Activated CD4-positive, alpha-beta T cell treated with anti-CD3 and anti-CD28 coated beads for 24 hours (primary cell): ENCODE data around the gene TSPEAR.

Experiments
- DNase-seq, 2 donors: peaks; one replicate each; pipeline ENCODE4 v3.0.0-alpha.2; 2020; ENCODE audit warnings: low read depth in 2 of 2

The TSPEAR gene

GRCh38 chr21:44740742-44741141 lies 29.4 kb upstream of the TSPEAR start:
- DNase-seq: no peak

- DNase-seq: no peak
Observed at GRCh38 chr21:44739316-44739715, 27.9 kb upstream of the TSPEAR start.

GRCh38 chr21:44738621-44739020 lies 27.2 kb upstream of the TSPEAR start:
- DNase-seq: no peak

DNA sequence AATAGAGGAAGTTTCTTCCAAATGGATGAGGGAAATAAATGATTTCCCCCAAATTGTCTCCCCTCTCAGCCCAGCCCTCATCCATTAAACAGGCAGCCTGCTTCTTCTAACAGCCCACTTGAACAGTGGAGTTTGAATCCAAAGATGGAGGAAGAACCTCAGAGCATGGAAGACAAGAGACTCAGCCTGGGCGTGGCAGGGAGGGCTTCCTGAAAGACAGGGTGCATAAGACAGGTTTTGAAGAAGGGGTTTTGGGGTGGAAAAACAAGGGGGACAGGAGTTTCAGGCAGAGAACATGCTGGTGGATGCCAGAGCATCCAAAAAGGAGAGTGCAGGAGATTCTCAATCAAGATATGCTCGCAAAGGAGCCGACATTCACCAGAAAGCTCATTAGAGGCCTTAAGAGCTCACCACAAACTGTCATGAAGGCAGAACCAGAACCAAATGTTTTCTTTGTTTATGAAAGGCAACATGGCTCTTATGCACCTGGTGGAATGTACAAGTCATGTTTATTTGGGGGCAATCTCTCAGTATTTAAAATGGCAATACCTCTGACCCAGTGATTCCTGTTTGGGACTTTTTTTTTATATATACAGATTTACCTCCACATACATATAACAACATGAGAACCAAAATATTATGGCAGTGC lies 26.5 kb upstream of the TSPEAR start:
- no peak for DNase-seq

GRCh38 chr21:44736291-44737004 lies 25.1 kb upstream of the TSPEAR start:
- no peak for DNase-seq

GRCh38 chr21:44735821-44736220 lies 24.4 kb upstream of the TSPEAR start:
- no peak for DNase-seq

DNA sequence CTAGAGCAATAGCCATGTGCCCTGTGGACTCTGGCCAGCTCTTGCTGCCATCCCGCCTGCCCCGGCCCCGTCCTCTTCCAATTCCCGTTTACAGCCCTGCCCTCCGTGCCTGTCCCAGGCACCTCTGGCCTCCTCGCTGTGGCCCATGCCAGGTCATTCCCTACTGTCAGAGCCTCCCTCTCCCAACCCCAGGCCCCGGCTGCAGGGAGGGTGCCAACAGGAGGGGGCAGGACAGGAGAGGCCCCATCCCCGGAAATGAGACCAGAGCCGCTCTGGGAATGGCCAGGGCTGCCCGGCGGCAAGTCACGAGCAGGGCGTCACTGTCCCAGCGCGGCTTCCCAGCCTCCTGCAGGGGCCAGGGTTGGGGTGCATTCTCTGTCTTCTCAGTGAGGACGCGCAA lies 23.5 kb upstream of the TSPEAR start:
- no peak for DNase-seq

- no peak for DNase-seq
Observed at GRCh38 chr21:44734026-44734745, 22.8 kb upstream of the TSPEAR start.

GRCh38 chr21:44732956-44733355 lies 21.6 kb upstream of the TSPEAR start:
- DNase-seq: no peak

DNA sequence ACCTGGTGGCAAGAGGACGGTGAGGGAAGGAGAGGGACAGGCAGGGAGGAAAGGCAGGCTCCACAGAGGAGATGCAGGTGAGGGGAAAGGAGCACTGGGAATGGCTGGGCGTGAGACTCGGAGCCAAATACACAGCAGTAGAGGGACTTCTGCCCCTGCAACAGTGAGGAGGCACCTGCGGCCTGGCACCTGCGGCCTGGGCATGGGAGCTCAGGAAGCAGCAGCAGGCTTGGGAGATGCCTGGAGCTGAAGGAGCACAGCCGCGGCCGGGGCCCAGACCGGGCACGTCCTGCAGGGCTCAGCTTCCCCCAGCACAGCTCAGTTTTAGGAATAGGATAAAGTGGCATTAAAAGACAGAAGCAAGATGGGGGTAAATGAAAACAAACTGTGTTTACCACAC lies 20.9 kb upstream of the TSPEAR start:
- no peak for DNase-seq

- DNase-seq: no peak
Observed at GRCh38 chr21:44730951-44731579, 19.7 kb upstream of the TSPEAR start.

- DNase-seq: no peak
Observed at GRCh38 chr21:44730028-44730395, 18.6 kb upstream of the TSPEAR start.

GRCh38 chr21:44729336-44730027 lies 18.1 kb upstream of the TSPEAR start:
- DNase-seq: no peak

- no peak for DNase-seq
Observed at GRCh38 chr21:44728716-44729115, 17.3 kb upstream of the TSPEAR start.

GRCh38 chr21:44727757-44728156 lies 16.4 kb upstream of the TSPEAR start:
- no peak for DNase-seq

- no peak for DNase-seq
Observed at GRCh38 chr21:44727321-44727720, 15.9 kb upstream of the TSPEAR start.

DNA sequence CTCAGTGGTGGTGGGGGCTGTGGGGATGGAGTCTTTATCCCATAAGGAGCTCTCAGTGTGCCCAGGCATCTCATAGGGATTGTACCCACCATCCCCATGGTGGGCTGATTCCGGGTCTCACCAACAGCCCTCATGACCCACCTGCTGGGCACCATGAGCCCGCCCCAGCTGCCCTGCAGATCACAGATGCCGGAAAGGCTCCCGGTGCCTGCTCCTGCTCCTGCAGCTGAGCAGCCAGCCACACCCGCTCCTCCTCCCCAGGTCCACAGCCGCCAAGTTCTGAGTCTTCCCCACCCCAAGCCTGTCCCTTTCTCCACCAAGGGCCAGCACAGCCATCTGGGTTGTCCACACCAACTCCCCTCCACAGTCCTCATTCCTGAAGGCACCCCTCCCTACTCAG lies 15.5 kb upstream of the TSPEAR start:
- DNase-seq: no peak

- no peak for DNase-seq
Observed at GRCh38 chr21:44724926-44725325, 13.6 kb upstream of the TSPEAR start.

DNA sequence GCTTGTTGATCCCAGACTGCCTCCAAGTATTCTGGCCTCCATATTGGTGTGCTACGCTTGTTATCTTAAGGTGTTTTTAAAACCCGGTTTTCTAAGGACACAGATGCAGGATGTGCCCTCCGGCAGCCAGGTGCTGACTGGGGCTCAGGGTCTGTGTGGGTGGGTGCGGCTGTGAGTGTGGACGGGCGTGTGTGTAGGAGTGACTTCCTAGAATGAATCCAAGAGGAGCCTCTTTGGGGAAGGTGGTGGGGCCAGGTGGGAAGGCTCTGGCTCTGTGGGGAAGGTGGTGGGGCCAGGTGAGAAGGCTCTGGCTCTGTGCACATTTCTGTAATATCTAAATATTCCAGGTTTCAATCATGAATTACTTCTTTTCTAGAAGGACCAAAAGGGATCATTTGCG lies 12.8 kb upstream of the TSPEAR start:
- DNase-seq: no peak

DNA sequence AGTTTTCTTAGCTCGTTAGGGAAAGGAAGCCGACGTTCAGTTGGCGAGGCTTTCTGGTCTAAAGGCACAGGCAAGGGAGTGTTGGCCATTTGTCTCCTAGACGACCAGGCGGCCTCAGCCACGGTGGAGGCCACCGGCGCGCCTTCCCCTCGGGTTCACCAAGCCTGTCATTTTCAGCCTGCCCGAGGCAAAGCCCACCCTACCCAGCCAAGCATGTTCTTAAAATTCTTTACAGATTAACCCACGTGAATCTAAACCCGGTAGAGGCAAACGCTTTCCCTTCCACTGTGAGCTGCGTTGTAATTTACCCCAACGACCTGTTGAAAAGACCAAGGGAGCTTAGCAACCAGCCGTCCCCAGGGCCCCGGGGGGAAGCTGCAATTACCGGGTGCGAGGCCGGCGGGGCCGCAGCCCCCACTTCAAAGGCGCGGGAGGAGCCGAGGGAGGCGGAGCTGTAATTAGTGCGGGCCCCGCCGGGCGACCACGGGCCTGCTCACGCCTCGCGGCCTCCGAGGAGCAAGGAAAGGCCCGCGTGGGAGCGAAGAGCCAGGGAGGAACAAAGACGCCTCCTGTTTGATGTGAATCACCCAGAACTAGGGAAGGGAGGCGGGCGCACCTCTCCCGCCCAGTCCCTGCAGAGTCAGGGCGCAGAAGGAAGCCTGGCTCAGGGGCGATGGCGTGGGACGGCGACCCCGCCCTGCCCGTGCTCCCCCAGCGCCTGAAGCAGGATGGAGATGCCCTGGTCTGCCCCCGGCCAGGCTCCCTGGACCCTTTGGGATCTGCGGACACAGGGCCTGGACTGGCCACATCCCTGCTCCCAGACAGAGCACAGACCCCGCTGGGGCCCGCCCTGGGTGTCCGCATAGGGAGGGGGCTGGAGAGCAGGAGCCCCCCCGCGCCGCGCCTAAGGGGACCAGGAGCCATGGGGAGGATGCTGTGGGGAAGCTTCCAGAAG lies 12.1 kb upstream of the TSPEAR start:
- DNase-seq: no peak

DNA sequence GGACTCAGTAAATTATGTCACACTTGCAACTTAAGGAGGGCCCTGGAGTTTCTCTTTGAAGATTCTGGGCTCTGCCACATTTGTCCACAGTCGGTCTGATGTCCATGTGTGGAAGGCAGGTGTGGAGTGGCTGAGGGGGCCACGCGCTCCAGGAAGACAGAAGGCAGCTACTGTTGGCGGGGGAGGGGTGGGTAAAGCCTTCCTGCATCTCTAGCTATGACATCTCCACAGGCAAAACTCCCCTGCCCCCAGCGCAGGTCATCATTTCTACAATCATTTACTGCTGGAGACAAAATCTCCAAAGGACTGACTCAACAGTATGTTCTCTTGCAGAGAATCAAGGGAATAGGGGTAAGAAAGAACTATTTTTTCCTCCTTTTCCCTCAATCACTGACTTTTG lies 11.4 kb upstream of the TSPEAR start:
- DNase-seq: no peak
